T-cell (primary cell): ENCODE results near the gene EML2. TPM values are rescaled to one million over a fixed set of nuclear protein-coding genes. Genes with fewer than 3 reads are reported as not detected.

ENCODE experiments used
- ATAC-seq, 4 experiments: fragments of 200-7000 bp in 3 of 4; fragments of 150-1000 bp in 1 of 4; cut with Tn5 transposase; replicated peaks in 1 of 4; 1 replicate in 3 of 4; 2 replicates in 1 of 4; pipeline ENCODE4 v1.10.0; 2021; ENCODE audit warnings: moderate library complexity in 3 of 4, mild to moderate bottlenecking in 2 of 4, moderate number of reproducible peaks in 1 of 4
- CTCF ChIA-PET, 2 donors: fragments of 300-600 bp; sonication (Branson Sonifier 250); formaldehyde crosslinking; loops; one replicate each; lab custom pipeline; 2022; ENCODE audit warnings: antibody characterized with exemption in 2 of 2; lab: Charles Lee
- POLR2A ChIA-PET, 2 donors: fragments of 300-600 bp; sonication (Branson Sonifier 250); formaldehyde crosslinking; loops; one replicate each; lab custom pipeline; 2022; ENCODE audit warnings: antibody characterized with exemption in 2 of 2; lab: Charles Lee
- DNase-seq, 35 experiments: peaks; one replicate each; pipeline versions ENCODE4 v3.0.0 to v3.0.0-alpha.2; 2013 to 2023
- H3K27ac ChIP-seq: one replicate; pipeline ENCODE4 v1.5.1; 2013; ENCODE audit warnings: low read length
- H3K27me3 ChIP-seq, 2 experiments: replicated peaks in 1 of 2; 1 replicate in 1 of 2; 2 replicates in 1 of 2; pipeline versions ENCODE4 v1.6.1 to v1.7.0; 2013; ENCODE audit warnings: low read length in 1 of 2, mixed read lengths in 1 of 2; ENCODE audit not compliant: control insufficient read depth in 2 of 2, insufficient read depth in 2 of 2; ENCODE audit errors: extremely low read depth in 1 of 2
- H3K36me3 ChIP-seq, 2 donors: 1 replicate in 1 of 2; 2 replicates in 1 of 2; pipeline versions ENCODE4 v1.6.1 to v1.7.0; 2013; ENCODE audit warnings: low read length in 1 of 2; ENCODE audit not compliant: control insufficient read depth in 2 of 2, insufficient read depth in 1 of 2; ENCODE audit errors: extremely low read depth in 1 of 2
- H3K4me1 ChIP-seq, 2 experiments: 1 replicate in 1 of 2; 2 replicates in 1 of 2; pipeline versions ENCODE4 v1.6.1 to v1.7.0; 2013; ENCODE audit warnings: low read length in 2 of 2, mixed read lengths in 1 of 2; ENCODE audit not compliant: insufficient read depth in 2 of 2, control insufficient read depth in 1 of 2; ENCODE audit errors: extremely low read depth in 1 of 2
- H3K4me3 ChIP-seq, 2 donors: 1 replicate in 1 of 2; 2 replicates in 1 of 2; pipeline versions ENCODE4 v1.5.1 to v1.7.0; 2013; ENCODE audit warnings: mild to moderate bottlenecking in 2 of 2, low read length in 1 of 2, moderate library complexity in 1 of 2; ENCODE audit not compliant: control insufficient read depth in 1 of 2; ENCODE audit errors: extremely low read depth in 1 of 2
- H3K9me3 ChIP-seq: 2 replicates; pipeline ENCODE4 v1.7.0; 2013
- H3K27ac Mint-ChIP-seq, 2 donors: one replicate each; pipeline ENCODE4 v1.8.0; 2020 to 2021; ENCODE audit warnings: mild to moderate bottlenecking in 2 of 2, mixed read lengths in 2 of 2
- H3K27me3 Mint-ChIP-seq, 2 donors: one replicate each; pipeline ENCODE4 v1.8.0; 2021 to 2022; ENCODE audit warnings: mixed read lengths in 2 of 2
- H3K36me3 Mint-ChIP-seq: one replicate; pipeline ENCODE4 v1.8.0; 2021; ENCODE audit warnings: mixed read lengths
- H3K4me1 Mint-ChIP-seq, 3 donors: one replicate each; pipeline ENCODE4 v1.8.0; 2020 to 2022; ENCODE audit warnings: mixed read lengths in 3 of 3, mild to moderate bottlenecking in 1 of 3
- H3K4me3 Mint-ChIP-seq, 3 donors: one replicate each; pipeline ENCODE4 v1.8.0; 2020 to 2022; ENCODE audit warnings: mild to moderate bottlenecking in 3 of 3, mixed read lengths in 3 of 3, moderate library complexity in 3 of 3
- H3K9me3 Mint-ChIP-seq, 3 donors: one replicate each; pipeline ENCODE4 v1.8.0; 2020 to 2022; ENCODE audit warnings: mixed read lengths in 3 of 3
- WGBS: methylation state at CpG from one replicate; pipeline ENCODE4 v1.1.5; 2013; ENCODE audit warnings: missing lambda C conversion rate; ENCODE audit not compliant: insufficient coverage; 5-methylcytosine and 5-hydroxymethylcytosine counted together
- total RNA-seq, 35 experiments: library from RNA in 6 of 35; stranded (reverse) in 6 of 35; fragments of 120-200 nt in 1 of 35; gene quantifications; one replicate each; pipeline versions ENCODE4 v1.2.1 to v1.2.4 and lab custom pipeline; 2013 to 2026

Gene EML2
- total RNA-seq, 5 donors from 2014 or later (not counting 1 experiment from before 2014, with no cell fraction given): 63.7 to 90.5 (median 74.1) TPM

- Histone ChIP-seq H3K4me1 (no peaks in the 10 kb centered on the region), H3K36me3 (peaks cover 0 to 7% of the 10 kb centered on the region in 2 donors), H3K27ac (no peak overlapping the region), H3K27me3 (no peaks in the 10 kb centered on the region), H3K4me3 (no peak overlapping the region), H3K9me3 (no peaks in the 10 kb centered on the region)
- POLR2A ChIA-PET: interaction anchor here in 1 of 2 donors (0.6 kb wide), 1 partner anchor 41 kb away, joined by 3 read pairs; no protein-coding TSS in a partner anchor
- H3K36me3 Mint-ChIP-seq: peaks cover 5% of the 10 kb centered on the region
- no CpG with 5 or more reads among the region's 3 CpGs for WGBS
- CTCF ChIA-PET: no interaction called here
- H3K27me3 Mint-ChIP-seq: no peaks in the 10 kb centered on the region
- DNase-seq: no peak
- no peak overlapping the region for H3K27ac Mint-ChIP-seq
- H3K4me3 Mint-ChIP-seq: no peak overlapping the region
- ATAC-seq: no peak
- peaks cover 10 to 17% (median 11%) of the 10 kb centered on the region in 3 donors for H3K4me1 Mint-ChIP-seq
- H3K9me3 Mint-ChIP-seq: no peaks in the 10 kb centered on the region
These were observed 62.5 kb downstream of the EML2 start for GRCh38 chr19:45576682-45577081.

- Histone ChIP-seq H3K4me1 (no peaks in the 10 kb centered on the region), H3K27me3 (no peaks in the 10 kb centered on the region), H3K36me3 (peaks cover 0 to 3% of the 10 kb centered on the region in 2 donors), H3K9me3 (no peaks in the 10 kb centered on the region), H3K27ac (no peak overlapping the region), H3K4me3 (no peak overlapping the region)
- Mint-ChIP-seq H3K4me3 (no peak overlapping the region), H3K27me3 (no peaks in the 10 kb centered on the region), H3K27ac (no peak overlapping the region), H3K9me3 (no peaks in the 10 kb centered on the region), H3K4me1 (peaks cover 7 to 15% (median 12%) of the 10 kb centered on the region in 3 donors), H3K36me3 (peaks cover 7% of the 10 kb centered on the region)
- DNase-seq (no peak), ATAC-seq (no peak)
- POLR2A ChIA-PET: no interaction called here
- CTCF ChIA-PET: no interaction called here
- no CpG with 5 or more reads among the region's 5 CpGs for WGBS
These were observed 64.0 kb downstream of the EML2 start for GRCh38 chr19:45575216-45575615.

GRCh38 chr19:45574526-45574925 is 64.7 kb downstream of the EML2 start:
- Mint-ChIP-seq H3K4me1 (peaks cover 12 to 22% (median 19%) of the 10 kb centered on the region in 3 donors), H3K36me3 (peaks cover 11% of the 10 kb centered on the region), H3K27ac (no peak overlapping the region), H3K9me3 (no peaks in the 10 kb centered on the region), H3K4me3 (no peak overlapping the region), H3K27me3 (no peaks in the 10 kb centered on the region)
- Histone ChIP-seq H3K36me3 (peaks cover 0 to 3% of the 10 kb centered on the region in 2 donors), H3K4me1 (peaks cover 0 to 5% of the 10 kb centered on the region in 2 experiments), H3K27me3 (no peaks in the 10 kb centered on the region), H3K9me3 (no peaks in the 10 kb centered on the region), H3K4me3 (no peak overlapping the region), H3K27ac (no peak overlapping the region)
- WGBS: 60% methylated on average over 2 of the region's 4 CpGs
- POLR2A ChIA-PET: interaction anchor here in 1 of 2 donors (0.5 kb wide), 1 partner anchor 85 kb away, joined by 5 read pairs; no protein-coding TSS in a partner anchor
- ATAC-seq (no peak), DNase-seq (no peak)
- CTCF ChIA-PET: no interaction called here

- H3K36me3 ChIP-seq: peaks cover 0 to 3% of the 10 kb centered on the region in 2 donors
- H3K4me1 ChIP-seq: peaks cover 0 to 7% of the 10 kb centered on the region in 2 experiments
- CTCF ChIA-PET: interaction anchor here in 1 of 2 donors (0.6 kb wide), 1 partner anchor 178 kb away, joined by 5 read pairs; no protein-coding TSS in a partner anchor
- H3K4me1 Mint-ChIP-seq: peaks cover 6 to 21% (median 10%) of the 10 kb centered on the region in 3 donors
- DNase-seq: no peak
- 88% methylated on average over 3 of the region's 8 CpGs for WGBS
- H3K27ac ChIP-seq: no peak overlapping the region
- H3K36me3 Mint-ChIP-seq: peaks cover 10% of the 10 kb centered on the region
- H3K4me3 Mint-ChIP-seq: no peak overlapping the region
- H3K9me3 ChIP-seq: no peaks in the 10 kb centered on the region
- ATAC-seq: no peak
- H3K27me3 Mint-ChIP-seq: no peaks in the 10 kb centered on the region
- H3K9me3 Mint-ChIP-seq: no peaks in the 10 kb centered on the region
- H3K4me3 ChIP-seq: no peak overlapping the region
- H3K27me3 ChIP-seq: no peaks in the 10 kb centered on the region
- H3K27ac Mint-ChIP-seq: no peak overlapping the region
- POLR2A ChIA-PET: interaction anchor here (0.6 kb wide), 2 partner anchors 70 to 119 kb away, joined by 3 to 7 read pairs; no protein-coding TSS in a partner anchor
These were observed 67.6 kb downstream of the EML2 start for GRCh38 chr19:45571457-45572220.

- H3K27me3 Mint-ChIP-seq: no peaks in the 10 kb centered on the region
- ATAC-seq (peak; percentile 36 to 66 (median 64)), DNase-seq (peak in 34 of 35 experiments; percentile 9 to 66 (median 41))
- H3K27me3 ChIP-seq: no peaks in the 10 kb centered on the region
- peaks cover 0 to 3% of the 10 kb centered on the region in 2 donors for H3K36me3 ChIP-seq
- H3K27ac Mint-ChIP-seq: no peak overlapping the region
- H3K4me1 ChIP-seq: peaks cover 0 to 12% of the 10 kb centered on the region in 2 experiments
- WGBS: 64% methylated on average over 9 of the region's 15 CpGs
- ChIA-PET CTCF (interaction anchor here (0.5 to 0.7 kb wide), 2 partner anchors 11 to 48 kb away, joined by 4 to 6 read pairs; no protein-coding TSS in a partner anchor), POLR2A (no interaction called here)
- H3K9me3 Mint-ChIP-seq: no peaks in the 10 kb centered on the region
- no peak overlapping the region for H3K27ac ChIP-seq
- peaks cover 8% of the 10 kb centered on the region for H3K36me3 Mint-ChIP-seq
- H3K4me3 ChIP-seq: no peak overlapping the region
- no peaks in the 10 kb centered on the region for H3K9me3 ChIP-seq
- H3K4me1 Mint-ChIP-seq: peaks cover 6 to 18% (median 9%) of the 10 kb centered on the region in 3 donors
- no peak overlapping the region for H3K4me3 Mint-ChIP-seq
These were observed 69.4 kb downstream of the EML2 start for GRCh38 chr19:45569619-45570421.

- Histone ChIP-seq H3K4me3 (no peak overlapping the region), H3K4me1 (peaks cover 5 to 22% of the 10 kb centered on the region in 2 experiments), H3K36me3 (peaks cover 0 to 3% of the 10 kb centered on the region in 2 donors), H3K27me3 (no peaks in the 10 kb centered on the region), H3K27ac (no peak overlapping the region), H3K9me3 (no peaks in the 10 kb centered on the region)
- Mint-ChIP-seq H3K36me3 (peaks cover 8% of the 10 kb centered on the region), H3K4me1 (peaks cover 13 to 21% (median 18%) of the 10 kb centered on the region in 3 donors), H3K27me3 (no peaks in the 10 kb centered on the region), H3K4me3 (no peak overlapping the region), H3K9me3 (no peaks in the 10 kb centered on the region), H3K27ac (no peak overlapping the region)
- no peak for ATAC-seq
- 97% methylated on average over 3 of the region's 3 CpGs for WGBS
- POLR2A ChIA-PET: no interaction called here
- DNase-seq: no peak
- CTCF ChIA-PET: no interaction called here
These were observed 70.5 kb downstream of the EML2 start for GRCh38 chr19:45568732-45569131.
